Eye (tissue), 1 donor: ENCODE data around the gene KCTD16.

ENCODE experiments used
- DNase-seq: peaks from one replicate; pipeline ENCODE4 v3.0.0-alpha.2; 2015

KCTD16 gene

DNA sequence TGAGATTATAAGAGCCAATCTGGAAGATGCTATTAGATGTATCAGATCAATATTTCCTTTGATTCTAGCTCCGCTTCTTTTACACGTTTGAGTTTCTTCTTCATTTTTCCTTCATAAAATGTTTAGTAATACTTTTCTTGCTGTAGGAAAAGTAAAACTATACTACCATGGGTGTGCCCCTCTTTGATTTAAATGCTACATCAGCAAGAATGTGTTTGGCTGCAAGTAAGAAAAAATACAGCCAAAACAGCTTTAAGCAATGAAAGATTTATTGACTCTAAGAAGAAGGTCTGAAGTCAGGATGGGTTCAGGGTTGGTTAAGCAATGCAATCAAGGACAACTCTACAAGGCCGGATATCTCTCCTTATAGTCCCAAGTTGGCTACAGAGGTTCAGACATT is 126.4 kb downstream of the KCTD16 start:
- no peak for DNase-seq

DNA sequence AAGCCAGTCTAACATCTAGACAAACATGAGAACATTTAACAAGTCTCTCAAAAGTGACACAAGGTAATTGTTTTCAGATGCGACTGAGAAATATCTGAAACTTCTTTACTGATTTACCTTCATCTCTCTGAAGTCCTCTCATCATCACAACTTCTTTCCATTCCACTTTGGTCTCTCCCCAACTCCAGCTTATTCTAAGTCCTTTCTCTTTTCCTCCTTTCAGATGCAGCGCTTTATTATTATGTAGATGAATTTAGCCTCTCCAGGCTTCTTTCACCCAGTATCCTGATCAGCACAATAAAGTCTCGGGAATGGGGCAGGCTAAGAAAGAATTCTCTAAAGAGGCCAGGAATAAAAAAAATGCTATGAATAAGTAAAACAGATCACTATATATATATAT is 128.0 kb downstream of the KCTD16 start:
- DNase-seq: no peak

DNA sequence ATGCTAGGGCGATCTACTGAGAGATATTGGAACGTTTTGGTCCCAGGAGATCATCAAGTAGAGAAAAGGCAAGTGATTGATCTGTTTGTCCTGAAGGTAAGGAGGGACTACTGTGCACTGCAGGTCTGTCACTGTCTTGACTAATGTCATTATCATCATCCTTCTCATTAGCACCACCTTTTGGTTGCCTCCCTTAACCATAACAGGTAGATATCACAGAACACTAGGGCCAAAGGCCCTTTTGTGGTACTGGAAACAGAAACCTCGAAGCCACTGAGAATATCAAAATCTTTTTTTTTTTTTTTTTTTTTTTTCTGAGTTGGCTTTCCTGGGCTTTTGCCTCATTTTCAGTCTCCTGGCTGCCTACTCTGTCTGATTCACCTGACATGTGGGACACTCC is 134.0 kb downstream of the KCTD16 start:
- no peak for DNase-seq

DNA sequence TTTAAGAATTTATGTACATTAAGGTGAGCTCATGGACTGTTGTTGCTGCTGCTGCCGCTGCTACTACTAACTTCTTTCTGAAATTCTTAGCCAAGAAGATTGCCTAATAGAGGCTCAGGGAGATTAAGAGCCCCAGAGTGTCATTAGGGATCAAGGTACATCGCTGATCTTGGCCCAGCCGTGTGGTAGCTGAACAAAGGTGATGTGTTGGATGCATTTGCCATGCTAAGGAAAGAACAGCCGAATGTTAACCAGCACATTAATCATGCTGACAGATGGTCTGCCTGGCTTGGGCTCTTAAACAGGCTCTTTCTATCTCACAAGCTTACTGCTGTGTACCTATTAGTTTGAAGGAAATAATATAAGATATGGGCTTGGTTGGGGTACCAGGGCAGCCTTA is 137.1 kb downstream of the KCTD16 start:
- DNase-seq: no peak

DNA sequence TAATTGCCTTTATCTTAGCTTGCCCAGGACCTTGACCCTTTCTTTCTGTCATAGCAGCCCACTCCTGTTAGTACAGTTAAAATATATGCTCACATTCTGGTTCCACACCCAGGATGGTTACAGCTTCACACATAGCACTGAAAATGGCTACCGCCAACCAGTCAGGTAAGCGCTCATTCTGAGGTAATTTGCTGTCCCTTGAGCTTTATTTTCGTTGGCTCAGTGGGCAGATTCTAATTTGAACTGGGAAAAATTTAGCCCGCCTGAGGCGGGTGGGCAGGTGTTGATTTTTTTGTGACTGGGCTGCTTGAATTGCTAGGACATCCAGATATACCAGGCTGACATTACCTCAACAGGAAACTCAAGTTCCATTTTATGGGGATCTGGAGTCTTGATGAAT is 137.5 kb downstream of the KCTD16 start:
- no peak for DNase-seq

DNA sequence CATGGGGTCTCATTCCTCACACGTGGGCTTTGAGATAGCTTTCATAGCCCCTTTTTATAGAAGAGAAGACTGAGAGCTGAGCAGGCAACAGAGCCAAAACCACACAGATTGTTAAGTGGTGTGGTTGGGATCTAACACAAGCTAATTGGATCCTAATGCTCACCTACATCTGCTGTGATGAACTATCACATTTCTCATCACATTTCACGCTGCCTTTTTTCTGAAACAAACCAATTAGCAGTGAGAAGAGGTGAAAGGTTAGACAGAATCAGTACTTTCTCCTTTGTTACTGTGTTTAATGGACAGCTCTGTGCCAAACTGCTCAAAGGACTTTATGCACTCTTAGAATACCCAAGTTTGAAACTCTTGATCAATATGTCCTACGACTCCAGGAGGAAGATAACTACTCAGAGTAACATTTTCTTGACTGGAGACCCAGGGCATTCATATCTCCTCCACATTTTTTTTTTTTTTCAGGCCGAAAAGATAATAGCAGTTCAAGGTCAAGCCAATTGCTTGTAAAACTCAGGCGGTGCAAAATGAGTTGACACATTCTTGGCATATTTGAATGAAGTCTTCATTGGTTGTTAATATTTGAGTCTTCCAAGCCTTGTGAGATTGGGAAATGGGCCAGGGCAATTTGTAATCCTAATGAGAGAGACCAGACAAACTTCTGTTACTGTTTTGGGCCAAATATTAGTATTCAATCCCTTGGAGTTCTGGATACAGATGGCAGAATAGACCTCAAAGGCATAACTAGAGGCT is 138.4 kb downstream of the KCTD16 start:
- peak; percentile 31 for DNase-seq

DNA sequence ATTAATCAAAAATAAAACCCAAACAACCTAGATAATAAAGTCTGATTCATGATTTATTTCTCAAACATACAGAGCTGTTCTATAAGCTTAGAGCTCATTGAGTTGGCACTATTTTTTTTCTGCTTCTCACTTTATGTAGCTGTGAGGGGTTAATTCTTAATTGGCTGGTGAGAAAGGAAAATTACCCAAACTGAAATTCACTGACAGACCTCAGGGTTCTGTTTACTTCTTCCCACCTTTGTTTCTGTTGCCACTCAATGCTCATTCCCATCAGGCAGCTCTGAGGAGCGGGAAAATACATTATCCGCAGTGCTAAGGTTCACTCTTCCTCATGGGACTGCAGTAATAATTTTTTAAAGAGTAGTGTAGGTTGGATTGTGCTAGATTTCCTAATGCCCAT is 139.9 kb downstream of the KCTD16 start:
- DNase-seq: no peak

DNA sequence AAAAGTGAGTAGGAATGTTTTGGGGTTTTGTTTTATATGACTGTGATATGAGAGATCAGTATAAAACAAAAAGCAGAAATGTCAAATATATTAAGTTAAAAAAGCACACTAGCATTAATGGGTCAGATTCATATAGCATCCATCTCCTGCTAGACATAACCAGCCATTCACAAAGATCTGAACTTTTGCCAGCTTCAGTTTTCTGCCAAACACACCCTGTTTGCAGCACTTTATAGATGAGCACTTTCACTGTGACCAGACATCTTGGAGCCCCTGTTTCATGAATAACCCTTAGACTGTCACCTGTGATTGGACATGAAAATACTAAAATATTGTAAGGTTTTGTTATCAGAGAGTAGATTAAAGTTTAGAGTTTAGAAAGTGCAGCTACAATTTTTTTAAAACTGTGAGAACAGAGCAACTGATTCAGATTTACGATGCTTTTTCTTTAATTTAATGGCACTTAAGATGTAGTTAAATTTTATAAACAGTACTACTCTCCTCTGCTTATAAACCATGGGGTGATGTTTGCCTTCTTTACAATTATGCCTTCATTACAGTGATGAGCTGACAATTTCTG is 142.6 kb downstream of the KCTD16 start:
- no peak for DNase-seq

DNA sequence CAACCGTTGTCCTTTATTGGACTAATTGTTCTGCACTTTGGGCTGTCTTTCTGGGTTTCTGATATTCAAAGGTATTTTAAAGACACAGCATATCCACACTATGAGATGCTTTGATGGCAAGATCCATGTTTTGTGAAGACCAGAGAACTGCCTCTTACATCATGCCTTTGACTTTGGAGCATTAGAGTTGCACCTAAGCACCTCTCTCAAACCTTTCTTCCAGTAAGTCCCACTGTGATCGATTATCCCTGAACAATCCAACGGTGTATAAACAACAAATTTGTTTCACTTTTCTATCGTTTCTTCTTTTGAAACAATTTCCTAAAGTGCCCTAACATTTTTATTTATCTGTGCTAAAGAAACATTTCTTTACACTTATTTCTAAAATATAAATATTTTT is 144.4 kb downstream of the KCTD16 start:
- no peak for DNase-seq

DNA sequence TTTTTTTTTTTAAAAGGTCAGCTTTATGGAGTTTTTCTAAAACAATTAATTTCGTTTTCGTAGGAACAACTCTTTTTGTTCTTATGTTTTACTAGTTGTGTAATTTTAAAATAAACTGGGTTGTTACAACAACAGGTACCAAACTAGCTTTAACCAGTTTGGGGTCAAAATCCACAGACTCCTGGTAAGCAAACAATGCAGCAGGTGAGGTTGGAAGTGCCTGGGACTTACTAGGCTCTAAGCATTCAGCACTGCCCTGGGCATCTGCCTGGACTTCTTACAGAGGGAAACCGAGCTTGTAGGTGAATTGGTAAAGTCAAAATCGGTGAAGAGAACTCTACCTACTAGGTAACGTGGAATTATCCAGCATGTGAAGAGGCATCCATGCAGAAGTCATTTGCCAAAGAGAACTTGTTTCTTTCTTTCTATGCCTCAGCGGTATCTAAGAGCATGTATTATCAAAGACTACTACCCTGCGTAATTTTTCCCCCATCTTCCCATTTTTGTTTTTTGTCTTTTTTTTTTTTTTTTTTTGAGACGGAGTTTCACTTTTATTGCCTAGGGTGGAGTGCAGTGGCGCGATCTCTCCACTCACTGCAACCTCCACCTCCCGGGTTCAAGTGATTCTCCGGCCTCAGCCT is 145.4 kb downstream of the KCTD16 start:
- no peak for DNase-seq

DNA sequence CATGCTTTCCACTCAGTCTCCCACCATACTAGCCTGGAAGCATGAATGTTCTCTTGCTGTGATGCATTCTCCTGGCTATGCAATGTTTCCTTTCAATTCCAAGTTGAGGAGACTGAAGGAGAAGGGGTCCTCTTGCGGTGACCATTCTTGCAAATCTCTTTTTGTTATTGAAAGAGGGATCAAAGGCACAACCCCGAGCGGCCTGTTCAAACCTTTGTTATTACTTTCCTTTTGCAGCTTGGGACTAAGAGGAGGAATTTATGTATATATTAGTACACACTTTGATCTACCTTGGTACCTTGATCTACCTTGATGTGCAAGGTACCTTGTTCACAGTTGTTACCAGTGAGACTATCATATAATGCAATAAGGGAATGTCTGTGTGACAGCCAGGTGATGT is 147.3 kb downstream of the KCTD16 start:
- DNase-seq: no peak

DNA sequence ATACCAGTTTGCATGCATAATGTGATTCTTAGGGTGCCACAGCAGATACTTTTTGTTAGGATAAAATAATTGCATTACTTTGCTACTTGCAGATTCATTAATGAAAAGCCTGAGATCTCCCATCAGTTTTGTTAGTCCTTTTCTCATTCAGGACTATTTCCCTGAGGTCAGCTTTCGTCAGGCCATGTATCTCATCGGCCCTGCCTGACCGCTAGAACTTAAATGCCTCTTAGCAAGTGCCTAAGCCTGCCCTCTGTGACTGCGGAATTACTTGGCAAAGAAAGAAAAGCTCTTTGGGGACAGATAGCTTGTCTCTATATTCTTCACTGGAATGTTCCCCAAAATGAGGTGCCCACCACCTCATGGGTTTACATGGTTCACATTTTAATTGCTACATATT is 147.8 kb downstream of the KCTD16 start:
- no peak for DNase-seq

DNA sequence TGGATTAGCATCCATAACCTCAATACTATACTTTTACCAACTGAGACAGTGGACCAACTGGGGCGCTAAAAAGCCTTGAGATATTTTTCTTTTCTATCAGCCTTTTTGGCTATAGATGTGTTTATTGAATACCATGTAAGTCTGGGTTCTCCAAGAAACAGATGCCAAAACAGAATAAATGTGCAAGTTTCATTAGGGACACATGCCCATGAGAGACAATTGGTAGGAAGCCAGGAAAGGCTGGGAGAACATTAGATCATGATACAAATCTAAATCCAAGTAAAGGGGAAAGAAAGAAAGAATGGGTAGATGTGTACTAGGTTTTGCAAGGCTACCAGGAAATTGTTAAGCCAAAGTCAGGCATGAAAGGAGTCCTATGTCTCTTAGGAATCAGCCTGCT is 152.5 kb downstream of the KCTD16 start:
- no peak for DNase-seq

DNA sequence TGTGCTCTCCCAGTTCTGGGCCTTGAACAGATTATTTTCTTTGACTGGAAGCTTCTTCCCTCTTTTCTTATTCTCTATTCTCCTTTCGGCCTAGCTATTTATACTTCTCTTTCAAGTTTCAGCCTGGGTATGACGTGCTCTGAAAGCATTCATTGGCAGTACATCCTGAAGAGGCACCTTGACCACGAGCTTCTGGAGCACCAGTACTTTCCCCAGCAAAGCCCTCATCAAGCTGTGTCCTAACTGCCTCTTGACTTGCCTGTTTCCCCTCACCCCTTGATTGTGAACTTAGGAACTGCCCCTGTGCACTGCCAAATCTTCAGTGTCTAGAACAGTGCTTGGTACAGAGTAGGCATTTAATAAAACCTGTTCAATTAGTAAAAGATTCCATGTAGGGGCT is 154.9 kb downstream of the KCTD16 start:
- no peak for DNase-seq

DNA sequence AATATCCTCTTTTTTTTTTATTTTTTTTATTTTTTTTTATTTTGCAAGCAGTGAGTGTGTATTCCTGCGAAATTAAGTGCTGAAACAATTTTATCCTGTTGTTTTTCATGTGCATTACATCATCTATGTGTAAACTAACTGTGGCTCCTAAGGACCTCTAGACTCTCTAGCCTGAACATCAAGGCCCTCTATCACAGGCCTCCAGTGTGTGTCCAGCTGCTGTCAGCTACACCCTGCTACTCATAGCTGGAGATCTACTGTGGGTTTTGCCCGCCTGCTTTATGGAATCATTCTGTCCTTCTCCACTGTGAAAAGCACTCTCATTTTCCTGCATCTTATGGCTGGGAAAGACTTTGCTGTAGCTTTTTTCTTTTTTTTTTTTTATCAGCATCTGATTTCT is 157.8 kb downstream of the KCTD16 start:
- DNase-seq: no peak

DNA sequence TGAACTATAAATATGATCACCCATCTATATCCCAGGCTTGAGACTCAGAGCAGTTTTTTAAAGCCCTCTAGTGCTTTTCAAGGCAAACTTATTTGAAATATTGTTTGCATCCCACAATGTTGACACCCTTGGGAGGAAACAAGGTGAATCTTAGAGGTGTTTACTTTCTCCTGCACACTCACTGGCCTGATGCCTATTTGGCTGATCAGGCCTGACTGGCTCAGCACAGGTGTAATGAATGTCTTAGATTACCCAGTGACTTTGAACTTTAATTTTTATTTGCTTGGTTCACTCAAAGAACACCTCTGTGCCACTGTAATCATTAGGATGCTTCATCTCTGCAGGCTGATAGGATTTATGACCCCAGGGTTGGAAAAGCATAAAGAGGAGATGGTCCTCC is 158.3 kb downstream of the KCTD16 start:
- no peak for DNase-seq

DNA sequence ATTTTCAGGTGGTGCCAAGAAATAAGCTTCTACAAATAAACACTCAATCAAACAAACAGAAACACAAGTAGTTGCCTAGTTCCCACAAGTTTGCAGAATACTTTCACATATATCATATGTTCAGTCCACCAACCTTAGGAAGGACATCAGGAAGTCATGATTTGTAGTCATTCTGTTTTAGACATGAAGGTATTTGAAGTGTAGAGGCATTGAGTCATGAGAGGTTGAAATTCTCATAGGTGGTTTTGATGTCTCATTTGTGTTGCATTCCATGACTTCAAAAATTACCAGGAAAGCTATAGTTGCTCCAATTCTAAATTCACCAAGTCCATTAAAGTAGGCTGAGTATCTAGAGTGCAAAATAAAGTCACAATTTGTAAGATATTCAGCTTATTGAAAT is 159.0 kb downstream of the KCTD16 start:
- no peak for DNase-seq

DNA sequence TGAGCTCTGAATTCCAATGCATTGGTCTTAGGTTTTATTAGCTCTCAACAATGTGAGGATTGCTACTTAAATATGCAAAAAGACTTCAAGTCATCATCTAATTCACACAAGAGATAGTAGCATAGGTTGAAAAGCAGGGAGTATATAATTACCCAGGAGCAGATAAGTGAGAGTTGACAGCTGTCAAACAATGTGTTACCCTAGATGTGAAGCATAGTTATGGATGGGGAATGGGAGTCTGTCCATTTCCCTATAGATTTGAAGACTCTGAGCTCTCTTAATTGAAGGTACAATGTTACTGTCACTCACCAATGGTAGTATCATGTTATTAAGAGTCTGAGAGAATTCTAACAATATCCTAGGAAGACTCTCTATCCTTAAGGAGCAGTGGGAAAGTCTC is 160.7 kb downstream of the KCTD16 start:
- DNase-seq: no peak

DNA sequence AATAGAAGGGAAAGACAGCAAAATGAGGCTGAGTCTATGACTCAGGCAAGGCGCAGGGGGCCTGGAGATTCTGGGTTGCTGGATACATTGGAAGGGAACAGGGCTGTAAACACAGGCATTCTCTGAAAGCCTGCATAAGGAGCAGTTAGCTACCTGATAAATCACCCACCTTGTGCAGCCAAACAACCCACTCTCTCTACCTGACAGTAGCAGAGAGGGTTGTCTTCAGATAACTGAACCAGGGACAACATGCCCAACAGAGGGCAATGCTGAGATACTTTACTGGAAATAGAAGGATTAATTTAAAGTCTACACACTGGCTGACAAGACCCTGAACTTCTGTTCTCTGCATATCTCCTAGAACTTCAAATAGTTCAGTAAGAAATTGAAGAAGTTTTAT is 161.6 kb downstream of the KCTD16 start:
- no peak for DNase-seq

DNA sequence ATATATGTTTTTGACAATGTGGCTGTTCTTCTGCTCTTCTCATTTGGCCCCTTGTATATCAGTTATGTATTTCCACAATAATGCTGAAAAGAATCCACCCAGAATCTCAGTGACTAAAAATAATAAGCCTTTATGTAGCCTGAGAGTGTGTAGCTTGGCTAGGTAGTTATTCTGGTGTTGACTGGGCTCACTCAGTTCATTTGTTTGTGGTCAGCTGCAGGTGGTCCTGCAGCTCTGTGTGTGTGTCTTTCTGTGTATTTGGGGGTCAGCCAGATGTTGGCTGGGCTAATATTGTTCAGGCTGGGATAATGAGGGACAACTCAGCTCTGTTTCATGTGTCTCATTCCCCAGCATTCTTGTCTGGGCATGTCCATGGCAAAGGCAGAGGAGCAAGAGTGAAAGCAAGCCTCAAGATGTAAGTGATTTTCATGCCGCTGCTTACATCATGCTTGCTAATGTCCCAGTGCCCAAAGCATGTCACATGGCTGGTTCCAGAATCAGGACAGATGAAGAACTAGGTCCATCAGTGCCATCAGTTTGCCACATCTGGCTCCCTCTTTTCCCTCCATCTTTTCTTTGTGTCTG is 162.8 kb downstream of the KCTD16 start:
- DNase-seq: no peak

DNA sequence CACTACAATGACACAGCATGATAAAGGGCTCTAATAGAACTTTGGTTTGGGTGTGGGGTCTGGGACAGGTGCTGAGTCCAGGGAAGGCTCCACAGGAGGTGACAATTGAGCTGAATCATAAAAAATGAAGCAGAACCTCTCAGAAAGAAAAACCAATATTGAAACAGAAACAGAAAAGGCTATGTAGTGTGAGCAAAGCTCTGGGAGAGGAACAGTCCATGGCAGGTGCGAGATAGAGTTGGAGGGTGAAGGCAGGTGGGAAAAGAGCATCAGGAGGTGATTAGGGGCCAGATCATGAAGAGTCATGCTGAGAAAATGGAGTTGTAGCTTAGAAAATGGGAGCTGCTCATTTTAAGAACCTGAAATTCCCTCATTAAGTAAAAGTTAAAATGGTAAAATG is 164.9 kb downstream of the KCTD16 start:
- no peak for DNase-seq

DNA sequence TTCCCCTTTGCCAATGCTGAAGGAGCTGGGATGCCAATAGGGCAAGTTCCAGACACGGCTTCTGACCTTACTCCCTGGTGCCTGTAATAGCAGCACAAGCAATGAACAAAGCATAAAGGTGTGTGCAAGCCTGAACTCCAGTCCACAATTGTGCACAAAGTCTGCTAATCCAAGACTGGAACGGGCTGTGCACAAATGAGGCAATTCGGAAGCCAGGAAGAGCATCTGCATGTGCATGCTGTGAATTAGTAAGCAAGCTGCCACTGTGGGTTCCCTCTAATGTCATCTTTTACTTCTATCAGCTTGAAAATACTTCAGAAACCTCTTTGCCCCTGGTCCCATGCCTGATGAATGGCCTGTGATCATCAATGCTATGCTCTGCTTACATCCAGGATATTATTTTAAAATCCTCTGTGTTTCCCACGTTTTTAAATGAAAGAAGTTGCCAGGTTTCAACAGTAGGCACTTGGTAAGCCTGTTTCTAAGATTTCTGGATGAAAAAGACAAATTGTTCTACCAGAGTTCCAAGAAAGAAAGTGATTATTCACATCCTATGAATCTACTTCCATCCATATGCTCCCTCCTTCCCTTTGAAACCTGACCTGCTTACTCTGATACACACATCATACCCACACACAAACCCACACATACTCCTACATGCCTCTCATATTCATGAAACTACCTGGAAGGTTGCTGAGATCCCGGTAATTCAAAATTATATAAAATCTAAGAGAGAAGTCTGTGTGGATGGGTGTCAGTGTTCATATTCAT is 165.7 kb downstream of the KCTD16 start:
- DNase-seq: no peak

DNA sequence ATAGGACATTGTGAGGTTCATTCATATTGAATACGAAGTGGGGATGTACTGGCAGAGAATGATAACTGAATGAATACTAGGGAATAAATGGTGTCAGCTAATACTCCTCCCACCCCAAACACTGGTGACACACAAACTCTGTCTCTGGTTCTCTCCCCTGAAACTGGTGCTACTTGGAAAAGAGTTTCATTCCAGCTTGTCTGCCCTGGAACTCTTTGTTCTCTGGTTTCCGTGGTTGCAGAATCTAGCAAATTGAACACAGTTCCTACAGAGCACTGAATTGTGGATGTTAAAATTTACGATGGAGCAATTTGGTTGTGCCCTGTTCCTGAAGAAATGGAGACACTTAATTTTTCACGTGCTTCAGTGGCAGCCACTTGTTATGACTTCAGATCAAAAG is 181.7 kb downstream of the KCTD16 start:
- DNase-seq: peak; percentile 17
